Tibial nerve (tissue), 4 donors: ENCODE data around the gene SAMD13. TPM values are rescaled to one million over a fixed set of nuclear protein-coding genes. Genes with fewer than 3 reads are reported as not detected.

Experiments
- DNase-seq, 2 donors: peaks; one replicate each; pipeline ENCODE4 v3.0.0-alpha.2; 2019; ENCODE audit warnings: low spot score in 2 of 2
- H3K27ac ChIP-seq, 4 donors: fragments of 200-600 bp; sonication (generic) in 3 of 4; one replicate each; pipeline ENCODE4 v1.5.1; 2017 to 2019; ENCODE audit warnings: mild to moderate bottlenecking in 1 of 4
- H3K27me3 ChIP-seq, 2 donors: fragments of 200-600 bp; sonication (generic) in 1 of 2; one replicate each; pipeline versions ENCODE4 v1.5.1 to v1.6.0; 2017 to 2019
- H3K36me3 ChIP-seq, 3 donors: fragments of 200-600 bp; sonication (generic); one replicate each; pipeline ENCODE4 v1.5.1; 2018 to 2019
- H3K4me1 ChIP-seq, 4 donors: fragments of 200-600 bp; sonication (generic) in 3 of 4; one replicate each; pipeline ENCODE4 v1.5.1; 2017 to 2019
- H3K4me3 ChIP-seq, 4 donors: fragments of 200-600 bp; sonication (generic) in 3 of 4; one replicate each; pipeline ENCODE4 v1.5.1; 2017 to 2019; ENCODE audit warnings: mild to moderate bottlenecking in 1 of 4, moderate library complexity in 1 of 4
- H3K9me3 ChIP-seq, 4 donors: fragments of 200-600 bp; sonication (generic) in 3 of 4; one replicate each; pipeline ENCODE4 v1.5.1; 2017 to 2019
- EP300 ChIP-seq, 2 donors: sonication (generic); formaldehyde crosslinking; IDR thresholded peaks; one replicate each; pipeline ENCODE4 v1.6.1; 2017; ENCODE audit warnings: antibody characterized with exemption in 2 of 2, mild to moderate bottlenecking in 1 of 2
- POLR2A ChIP-seq, 2 donors: fragments of 450-650 bp; IDR thresholded peaks; one replicate each; pipeline ENCODE4 v1.6.1; 2017; ENCODE audit warnings: antibody characterized with exemption in 2 of 2, mild to moderate bottlenecking in 2 of 2, moderate library complexity in 2 of 2
- WGBS, 2 donors: methylation state at CpG; one replicate each; pipeline ENCODE4 v1.1.5; 2018; 5-methylcytosine and 5-hydroxymethylcytosine counted together
- total RNA-seq, 4 donors: library from RNA; depleted of rRNA; stranded (reverse); fragments of >200 nt; gene quantifications; one replicate each; pipeline ENCODE4 v1.1.0, GENCODE V29; 2016
- TF ChIP-seq, protein P1 (sequence below), 5 experiments: fragments of 200-600 bp in 3 of 5; fragments of 450-650 bp in 2 of 5; sonication (generic) in 3 of 5; IDR thresholded peaks; one replicate each; pipeline ENCODE4 v1.5.1; 2016 to 2019; ENCODE audit warnings: antibody characterized with exemption in 5 of 5, mild to moderate bottlenecking in 3 of 5, moderate library complexity in 2 of 5

SAMD13 gene
- total RNA-seq, 4 donors from 2014 or later, result 1.0 to 1.5 TPM; not detected in 2

DNA sequence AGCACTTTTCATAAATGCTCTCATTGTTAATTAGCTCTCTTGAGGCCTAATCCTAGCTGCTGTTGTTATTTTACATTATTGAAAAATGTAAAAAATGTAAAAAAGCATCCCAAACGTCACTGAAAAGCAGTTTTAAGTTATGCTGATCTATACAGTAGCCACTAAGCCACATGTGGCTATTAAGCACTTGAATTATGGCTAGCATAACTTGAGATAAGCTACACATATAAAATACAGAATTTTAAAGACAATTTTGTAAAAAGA, 78.3 kb downstream of the SAMD13 start:
- DNase-seq, result no peak
- peak overlapping the region in 1 of 4 donors; percentile 50 for H3K27ac ChIP-seq
- H3K36me3 ChIP-seq, result no peaks in the 10 kb centered on the region
- 25 to 28% methylated on average over 1 of the region's 1 CpG for WGBS, 2 donors
- peaks cover 0 to 18% (median 3%) of the 10 kb centered on the region in 4 donors for H3K4me1 ChIP-seq
- no peak overlapping the region for H3K4me3 ChIP-seq
- no peaks in the 10 kb centered on the region for H3K9me3 ChIP-seq
- no peaks in the 10 kb centered on the region for H3K27me3 ChIP-seq
- TF ChIP-seq POLR2A (IDR thresholded peaks at IDR 0.05) (no peak), EP300 (IDR thresholded peaks at IDR 0.05) (no peak)
- TF ChIP-seq, protein P1, sequence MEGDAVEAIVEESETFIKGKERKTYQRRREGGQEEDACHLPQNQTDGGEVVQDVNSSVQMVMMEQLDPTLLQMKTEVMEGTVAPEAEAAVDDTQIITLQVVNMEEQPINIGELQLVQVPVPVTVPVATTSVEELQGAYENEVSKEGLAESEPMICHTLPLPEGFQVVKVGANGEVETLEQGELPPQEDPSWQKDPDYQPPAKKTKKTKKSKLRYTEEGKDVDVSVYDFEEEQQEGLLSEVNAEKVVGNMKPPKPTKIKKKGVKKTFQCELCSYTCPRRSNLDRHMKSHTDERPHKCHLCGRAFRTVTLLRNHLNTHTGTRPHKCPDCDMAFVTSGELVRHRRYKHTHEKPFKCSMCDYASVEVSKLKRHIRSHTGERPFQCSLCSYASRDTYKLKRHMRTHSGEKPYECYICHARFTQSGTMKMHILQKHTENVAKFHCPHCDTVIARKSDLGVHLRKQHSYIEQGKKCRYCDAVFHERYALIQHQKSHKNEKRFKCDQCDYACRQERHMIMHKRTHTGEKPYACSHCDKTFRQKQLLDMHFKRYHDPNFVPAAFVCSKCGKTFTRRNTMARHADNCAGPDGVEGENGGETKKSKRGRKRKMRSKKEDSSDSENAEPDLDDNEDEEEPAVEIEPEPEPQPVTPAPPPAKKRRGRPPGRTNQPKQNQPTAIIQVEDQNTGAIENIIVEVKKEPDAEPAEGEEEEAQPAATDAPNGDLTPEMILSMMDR (IDR thresholded peaks at IDR 0.05), result no peak

DNA sequence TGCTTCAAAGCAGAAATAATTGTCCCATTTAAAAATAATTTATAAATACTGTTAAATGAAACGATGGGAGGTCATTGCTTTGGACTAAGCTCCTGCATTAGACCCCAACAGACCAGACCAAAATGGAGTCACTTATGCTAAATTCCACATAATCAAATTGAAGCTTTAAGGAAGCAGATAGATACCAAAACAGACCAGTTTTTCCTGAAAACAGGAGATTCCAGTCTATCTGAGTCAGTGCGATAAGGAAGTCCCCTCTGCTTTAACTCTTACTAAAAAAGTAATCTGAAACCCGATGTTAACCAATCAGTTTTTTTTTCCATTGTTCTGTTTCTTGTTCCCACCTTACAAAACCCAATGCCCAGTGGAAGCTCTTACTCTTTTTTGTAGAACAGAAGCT, 80.6 kb downstream of the SAMD13 start:
- no peaks in the 10 kb centered on the region for H3K9me3 ChIP-seq
- TF ChIP-seq, protein P1 (IDR thresholded peaks at IDR 0.05), result no peak
- TF ChIP-seq EP300 (IDR thresholded peaks at IDR 0.05), result no peak
- TF ChIP-seq POLR2A (IDR thresholded peaks at IDR 0.05), result no peak
- WGBS, 2 donors, result 86% methylated on average over 3 of the region's 3 CpGs
- no peak overlapping the region for H3K27ac ChIP-seq
- no peak overlapping the region for H3K4me3 ChIP-seq
- H3K36me3 ChIP-seq, result no peaks in the 10 kb centered on the region
- DNase-seq, result no peak
- peaks cover 0 to 6% (median 3%) of the 10 kb centered on the region in 4 donors for H3K4me1 ChIP-seq
- no peaks in the 10 kb centered on the region for H3K27me3 ChIP-seq

DNA sequence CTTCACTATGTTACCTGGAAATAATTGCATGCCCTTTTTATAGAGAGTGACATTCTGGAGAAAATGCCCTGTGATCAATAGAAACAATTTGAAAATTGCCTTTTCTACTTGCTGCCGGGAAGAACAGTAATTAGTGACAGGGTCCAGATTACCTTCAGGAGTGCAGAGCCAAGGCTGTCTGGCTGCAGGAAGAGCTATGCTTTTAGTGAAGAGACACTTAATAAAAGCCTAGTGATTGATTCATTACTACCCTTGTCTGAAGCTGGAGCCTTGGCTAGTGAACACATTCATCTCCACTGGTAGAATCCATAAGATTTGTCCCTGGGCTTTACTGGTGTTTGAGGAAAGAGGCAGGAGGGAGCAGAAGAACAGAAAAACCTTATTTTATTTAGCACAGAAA, 83.8 kb downstream of the SAMD13 start:
- no peak for DNase-seq
- no peaks in the 10 kb centered on the region for H3K9me3 ChIP-seq
- no peaks in the 10 kb centered on the region for H3K4me1 ChIP-seq
- 72 to 74% methylated on average over 1 of the region's 1 CpG for WGBS, 2 donors
- no peaks in the 10 kb centered on the region for H3K36me3 ChIP-seq
- H3K27me3 ChIP-seq, result no peaks in the 10 kb centered on the region
- no peak overlapping the region for H3K4me3 ChIP-seq
- no peak for TF ChIP-seq EP300 (IDR thresholded peaks at IDR 0.05)
- TF ChIP-seq, protein P1 (IDR thresholded peaks at IDR 0.05), result no peak
- no peak for TF ChIP-seq POLR2A (IDR thresholded peaks at IDR 0.05)
- no peak overlapping the region for H3K27ac ChIP-seq

DNA sequence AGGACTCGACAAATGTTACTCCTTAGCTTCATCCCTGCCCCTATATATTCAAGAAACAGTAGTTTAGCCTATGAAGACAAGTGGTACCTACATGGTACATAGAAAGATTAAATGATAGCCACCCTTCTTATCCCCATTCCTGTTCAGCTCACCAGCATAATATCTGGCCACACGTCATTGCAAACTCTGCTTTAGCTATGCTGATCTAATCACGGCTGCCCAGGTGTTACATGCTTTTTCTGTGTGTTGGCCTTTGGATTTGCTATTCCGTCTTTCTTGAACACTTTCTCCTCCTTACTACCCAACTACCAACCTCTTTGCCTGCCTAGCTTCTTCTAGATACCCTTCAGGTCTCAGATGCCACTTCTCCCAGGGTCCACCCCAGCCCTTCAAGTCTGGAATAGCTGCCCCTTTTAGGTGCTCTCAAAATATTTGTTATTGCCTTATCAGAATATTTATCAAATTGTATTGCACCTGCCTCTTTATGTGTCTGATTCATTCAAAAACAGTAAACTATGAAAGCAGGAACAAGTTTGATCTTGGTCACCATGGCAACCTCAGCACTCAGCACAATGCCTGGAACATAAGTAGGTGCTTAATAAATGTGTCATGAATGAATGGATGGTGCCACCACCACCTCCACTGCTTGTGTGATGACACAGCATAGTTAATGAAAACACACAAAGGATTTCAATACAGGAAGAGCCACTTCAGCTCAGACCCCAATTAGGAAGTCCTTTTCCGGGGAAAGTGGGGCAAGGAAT, 85.4 kb downstream of the SAMD13 start:
- no peak for DNase-seq
- H3K27ac ChIP-seq, result no peak overlapping the region
- 83 to 88% methylated on average over 5 of the region's 5 CpGs for WGBS, 2 donors
- TF ChIP-seq EP300 (IDR thresholded peaks at IDR 0.05), result no peak
- TF ChIP-seq, protein P1 (IDR thresholded peaks at IDR 0.05), result no peak
- TF ChIP-seq POLR2A (IDR thresholded peaks at IDR 0.05), result no peak
- no peaks in the 10 kb centered on the region for H3K36me3 ChIP-seq
- H3K27me3 ChIP-seq, result no peaks in the 10 kb centered on the region
- H3K4me1 ChIP-seq, result no peaks in the 10 kb centered on the region
- H3K4me3 ChIP-seq, result no peak overlapping the region
- H3K9me3 ChIP-seq, result no peaks in the 10 kb centered on the region

DNA sequence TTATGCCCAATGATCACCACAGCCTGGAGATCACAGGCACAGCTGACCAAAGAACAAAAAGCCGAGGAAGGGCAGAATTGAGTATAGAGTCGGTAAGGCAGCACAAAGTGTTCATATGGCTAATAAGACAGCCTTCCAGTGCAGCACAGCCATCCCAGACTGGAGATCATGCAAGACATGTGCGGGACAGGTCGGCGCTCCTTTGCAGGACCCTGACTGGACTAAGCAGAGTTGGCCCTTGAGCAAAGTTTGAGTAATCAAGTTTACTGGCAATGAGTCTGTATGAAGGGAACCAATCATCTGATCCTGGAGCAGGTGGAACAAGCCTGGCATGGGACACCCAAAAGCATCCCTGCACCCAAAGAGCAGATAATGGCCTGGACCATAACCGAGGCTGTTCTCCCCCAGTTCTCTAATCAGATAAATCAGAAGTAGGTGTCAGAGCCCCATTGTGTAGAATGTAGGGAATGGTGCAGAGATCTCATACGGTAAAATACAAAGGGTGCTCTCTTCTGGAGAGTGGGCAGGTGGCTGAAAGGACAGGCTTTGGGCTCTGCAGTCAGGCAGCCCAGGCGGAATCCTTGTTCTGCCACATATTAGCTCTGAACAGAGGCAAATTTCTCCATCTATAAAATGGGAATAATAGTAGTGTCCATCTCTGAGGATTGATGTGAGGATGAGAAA, 86.1 kb downstream of the SAMD13 start:
- Histone ChIP-seq H3K4me1 (no peaks in the 10 kb centered on the region), H3K36me3 (no peaks in the 10 kb centered on the region), H3K9me3 (no peaks in the 10 kb centered on the region), H3K4me3 (no peak overlapping the region), H3K27me3 (no peaks in the 10 kb centered on the region), H3K27ac (no peak overlapping the region)
- TF ChIP-seq POLR2A (IDR thresholded peaks at IDR 0.05) (no peak), EP300 (IDR thresholded peaks at IDR 0.05) (no peak)
- TF ChIP-seq, protein P1 (IDR thresholded peaks at IDR 0.05), result no peak
- no peak for DNase-seq
- 80 to 85% methylated on average over 8 of the region's 8 CpGs for WGBS, 2 donors
